OCI-LY7 (cell line): ENCODE results near the gene PCID2. TPM values are rescaled to one million over a fixed set of nuclear protein-coding genes. Genes with fewer than 3 reads are reported as not detected.

ENCODE experiments used
- BruUV-seq: library from RNA; stranded (reverse); fragments of 400-500 nt; replicated peaks from 2 replicates; lab custom pipeline; 2021; lab: Mats Ljungman, UMichigan
- CTCF ChIA-PET: fragments of 300-600 bp; sonication (Branson Sonifier 250); formaldehyde crosslinking; loops from one replicate; lab custom pipeline; 2022; ENCODE audit warnings: antibody characterized with exemption; ENCODE audit not compliant: unreplicated experiment; lab: Charles Lee
- POLR2A ChIA-PET: fragments of 300-600 bp; sonication (Branson Sonifier 250); formaldehyde crosslinking; loops from one replicate; lab custom pipeline; 2022; ENCODE audit warnings: antibody characterized with exemption; lab: Charles Lee
- DNase-seq: peaks from one replicate; pipeline ENCODE4 v3.0.0-alpha.2; 2015; ENCODE audit warnings: low spot score
- H2AFZ ChIP-seq: fragments of 200-600 bp; sonication (generic), shearing (Covaris generic); 2 replicates; pipeline ENCODE4 v1.6.1; 2014; ENCODE audit warnings: mild to moderate bottlenecking, antibody characterized with exemption, low read length, moderate library complexity
- H3K27ac ChIP-seq: fragments of 200-600 bp; sonication (generic); 2 replicates; pipeline ENCODE4 v1.5.1; 2014; ENCODE audit warnings: mixed run types, low read depth, mild to moderate bottlenecking, moderate library complexity, low read length, inconsistent platforms; ENCODE audit not compliant: poor library complexity, severe bottlenecking
- H3K36me3 ChIP-seq: fragments of 200-600 bp; sonication (generic); 2 replicates; pipeline ENCODE4 v1.6.1; 2014; ENCODE audit warnings: mild to moderate bottlenecking, antibody characterized with exemption, low read length, moderate library complexity, mixed read lengths; ENCODE audit not compliant: insufficient read depth
- H3K4me1 ChIP-seq: fragments of 200-600 bp; sonication (generic); 2 replicates; pipeline ENCODE4 v1.5.1; 2014; ENCODE audit warnings: mild to moderate bottlenecking, low read length; ENCODE audit not compliant: insufficient read depth, poor library complexity, severe bottlenecking
- H3K4me2 ChIP-seq: fragments of 200-600 bp; sonication (generic); 2 replicates; pipeline ENCODE4 v1.6.1; 2014; ENCODE audit warnings: mild to moderate bottlenecking, low read length
- H3K4me3 ChIP-seq: fragments of 200-600 bp; sonication (generic); 2 replicates; pipeline ENCODE4 v1.5.1; 2014; ENCODE audit warnings: mild to moderate bottlenecking, low read depth, low read length; ENCODE audit not compliant: poor library complexity, severe bottlenecking
- H3K79me2 ChIP-seq: fragments of 200-600 bp; sonication (generic); 2 replicates; pipeline ENCODE4 v1.6.1; 2016; ENCODE audit warnings: low read depth, mild to moderate bottlenecking, low read length, moderate library complexity, mixed read lengths; ENCODE audit not compliant: insufficient read depth
- H3K9me2 ChIP-seq: fragments of 200-600 bp; sonication (generic); 2 replicates; pipeline ENCODE4 v1.6.1; 2016; ENCODE audit warnings: mild to moderate bottlenecking, low read length, mixed read lengths; ENCODE audit not compliant: insufficient read depth
- H3K9me3 ChIP-seq: fragments of 200-600 bp; sonication (generic); 2 replicates; pipeline ENCODE4 v1.6.1; 2014; ENCODE audit warnings: mild to moderate bottlenecking, mixed run types, low read length, mixed read lengths
- H4K20me1 ChIP-seq: fragments of 200-600 bp; sonication (generic); 2 replicates; pipeline ENCODE4 v1.6.1; 2014; ENCODE audit warnings: mild to moderate bottlenecking, antibody characterized with exemption, low read length, moderate library complexity, mixed read lengths; ENCODE audit not compliant: insufficient read depth
- EZH2phosphoT487 ChIP-seq: fragments of 200-600 bp; sonication (generic); IDR thresholded peaks from 2 replicates; pipeline ENCODE4 v1.6.1; 2018; ENCODE audit warnings: low read depth, borderline replicate concordance, mild to moderate bottlenecking, mixed run types, antibody characterized with exemption, low read length, moderate library complexity, mixed read lengths
- intact Hi-C: fragments of 100-400 bp; cut with micrococcal nuclease; formaldehyde crosslinking; loops from one replicate; pipeline ENCODE4 v1.10.0; 2022; ENCODE audit not compliant: unreplicated experiment
- total RNA-seq, 2 experiments: library from RNA; depleted of rRNA in 1 of 2; stranded (reverse); fragments of >200 nt in 1 of 2; shearing (Covaris generic) in 1 of 2; gene quantifications; 2 replicates each; pipeline ENCODE4 v1.2.3, GENCODE V29; 2014 to 2022
- TF ChIP-seq, protein P1 (sequence below): fragments of 200-600 bp; sonication (generic); conservative IDR thresholded peaks from 2 replicates; pipeline ENCODE4 v1.5.1; 2014; ENCODE audit warnings: mild to moderate bottlenecking, antibody characterized with exemption, low read length, moderate library complexity, mixed read lengths

Gene PCID2
- total RNA-seq, 2 experiments from 2014 or later, result 30.2 to 41.9 TPM

DNA sequence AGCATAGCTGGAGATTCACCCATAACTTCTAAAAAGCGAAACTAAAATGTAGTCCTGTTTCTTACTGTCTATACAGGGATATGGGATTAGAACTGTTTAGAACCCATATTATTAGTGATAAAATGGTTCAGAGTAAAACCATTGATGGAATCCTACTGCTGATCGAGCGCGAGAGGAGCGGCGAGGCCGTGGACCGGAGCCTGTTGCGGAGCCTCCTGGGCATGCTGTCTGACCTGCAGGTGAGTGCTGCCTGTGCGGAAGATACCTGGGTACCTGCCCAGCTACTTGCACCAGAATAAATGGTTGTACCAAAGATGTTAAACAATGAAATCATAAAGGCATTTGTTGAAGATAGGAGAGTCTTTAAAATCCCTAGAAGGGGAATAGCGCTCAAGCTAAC, 24.6 kb upstream of the PCID2 start:
- Histone ChIP-seq H3K4me2 (no peak overlapping the region), H3K36me3 (peaks cover 9% of the 10 kb centered on the region; the same call in 1 of the 2 replicates), H3K27ac (no peak overlapping the region), H3K9me3 (no peaks in the 10 kb centered on the region), H3K9me2 (no peaks in the 10 kb centered on the region), H4K20me1 (no peaks in the 10 kb centered on the region), H3K4me3 (no peak overlapping the region), H2AFZ (no peak overlapping the region), H3K4me1 (no peaks in the 10 kb centered on the region), H3K79me2 (no peaks in the 10 kb centered on the region)
- DNase-seq, result no peak
- CTCF ChIA-PET, result no interaction called here
- BruUV-seq, result no TSS peak
- POLR2A ChIA-PET, result no interaction called here
- intact Hi-C loops, result no loop called here
- no peak for TF ChIP-seq EZH2phosphoT487
- TF ChIP-seq, protein P1, sequence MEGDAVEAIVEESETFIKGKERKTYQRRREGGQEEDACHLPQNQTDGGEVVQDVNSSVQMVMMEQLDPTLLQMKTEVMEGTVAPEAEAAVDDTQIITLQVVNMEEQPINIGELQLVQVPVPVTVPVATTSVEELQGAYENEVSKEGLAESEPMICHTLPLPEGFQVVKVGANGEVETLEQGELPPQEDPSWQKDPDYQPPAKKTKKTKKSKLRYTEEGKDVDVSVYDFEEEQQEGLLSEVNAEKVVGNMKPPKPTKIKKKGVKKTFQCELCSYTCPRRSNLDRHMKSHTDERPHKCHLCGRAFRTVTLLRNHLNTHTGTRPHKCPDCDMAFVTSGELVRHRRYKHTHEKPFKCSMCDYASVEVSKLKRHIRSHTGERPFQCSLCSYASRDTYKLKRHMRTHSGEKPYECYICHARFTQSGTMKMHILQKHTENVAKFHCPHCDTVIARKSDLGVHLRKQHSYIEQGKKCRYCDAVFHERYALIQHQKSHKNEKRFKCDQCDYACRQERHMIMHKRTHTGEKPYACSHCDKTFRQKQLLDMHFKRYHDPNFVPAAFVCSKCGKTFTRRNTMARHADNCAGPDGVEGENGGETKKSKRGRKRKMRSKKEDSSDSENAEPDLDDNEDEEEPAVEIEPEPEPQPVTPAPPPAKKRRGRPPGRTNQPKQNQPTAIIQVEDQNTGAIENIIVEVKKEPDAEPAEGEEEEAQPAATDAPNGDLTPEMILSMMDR, result no peak

DNA sequence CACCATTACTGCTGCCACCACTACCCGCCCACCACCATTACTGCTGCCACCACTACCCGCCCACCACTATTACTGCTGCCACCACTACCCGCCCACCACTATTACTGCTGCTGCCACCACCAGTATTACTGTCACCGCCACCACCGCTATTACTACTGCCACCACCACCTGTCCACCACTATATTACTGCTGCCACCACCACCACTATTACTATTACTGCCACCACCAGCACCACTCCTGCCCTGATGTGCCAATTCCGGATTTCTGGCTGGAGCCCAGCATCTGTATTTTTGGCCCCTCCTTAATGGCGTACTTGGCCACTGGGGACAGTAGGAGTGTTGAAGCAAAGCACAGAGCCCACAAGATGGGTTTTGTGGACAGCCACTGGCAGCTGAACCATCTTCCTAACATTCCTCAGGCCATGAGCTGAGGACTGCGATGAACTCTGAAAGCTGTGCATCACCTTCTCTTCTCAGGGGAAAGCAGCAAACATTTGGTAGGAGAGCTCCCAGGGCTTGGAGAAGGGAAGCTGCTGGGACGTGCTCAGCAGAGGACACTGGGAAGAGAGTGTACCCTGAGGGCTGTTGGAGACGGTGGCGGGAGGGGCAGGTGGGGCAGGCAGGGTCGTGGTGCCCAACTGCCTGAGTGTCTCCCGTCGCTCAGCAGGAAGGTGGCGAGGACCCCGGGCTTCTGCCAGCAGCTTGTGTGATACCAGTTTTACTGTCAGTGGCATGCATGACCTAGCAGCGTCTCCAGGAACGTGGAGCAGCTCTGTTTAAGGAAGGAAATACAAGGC, 23.9 kb upstream of the PCID2 start:
- POLR2A ChIA-PET, result no interaction called here

More for the DNA sequence above, 23.9 kb upstream of the PCID2 start:
- H3K36me3 ChIP-seq, result peaks cover 3% of the 10 kb centered on the region; the same call in 1 of the 2 replicates
- H3K4me3 ChIP-seq, result no peak overlapping the region
- no TSS peak for BruUV-seq
- H3K4me1 ChIP-seq, result no peaks in the 10 kb centered on the region
- H3K79me2 ChIP-seq, result no peaks in the 10 kb centered on the region
- CTCF ChIA-PET, result no interaction called here
- intact Hi-C loops, result no loop called here
- DNase-seq, result no peak
- no peaks in the 10 kb centered on the region for H3K9me2 ChIP-seq
- H2AFZ ChIP-seq, result no peak overlapping the region
- no peak overlapping the region for H3K4me2 ChIP-seq
- no peak overlapping the region for H3K27ac ChIP-seq
- H3K9me3 ChIP-seq, result no peaks in the 10 kb centered on the region
- H4K20me1 ChIP-seq, result no peaks in the 10 kb centered on the region
- no peak for TF ChIP-seq EZH2phosphoT487
- TF ChIP-seq, protein P1, result no peak
